NCI-H2107 (cell line): ENCODE data around the gene C2CD4D.

ENCODE experiments used
- DNase-seq: peaks from one replicate; lab custom pipeline; 2025; lab: John Stamatoyannopoulos, UW

C2CD4D gene

DNA sequence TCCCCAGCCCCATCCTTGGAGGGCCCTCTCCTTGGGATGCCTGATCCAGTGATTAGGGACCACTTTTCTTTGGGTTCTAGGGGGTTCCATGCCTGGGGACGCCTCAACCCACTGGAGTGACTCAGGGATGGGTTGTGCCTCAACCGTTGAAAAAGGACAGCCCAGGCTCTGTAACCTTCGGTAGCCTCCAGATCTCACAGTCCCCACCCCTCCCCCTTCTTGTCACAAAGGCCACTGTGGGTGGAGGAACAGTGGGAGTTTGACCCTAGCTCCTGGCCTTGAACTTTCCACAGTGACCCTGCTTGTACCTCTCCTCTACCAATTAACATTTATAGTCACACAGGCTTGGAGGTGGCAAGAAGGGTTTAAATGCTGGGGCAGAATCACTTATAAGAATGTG is 5.4 kb downstream of the C2CD4D start:
- no peak for DNase-seq

DNA sequence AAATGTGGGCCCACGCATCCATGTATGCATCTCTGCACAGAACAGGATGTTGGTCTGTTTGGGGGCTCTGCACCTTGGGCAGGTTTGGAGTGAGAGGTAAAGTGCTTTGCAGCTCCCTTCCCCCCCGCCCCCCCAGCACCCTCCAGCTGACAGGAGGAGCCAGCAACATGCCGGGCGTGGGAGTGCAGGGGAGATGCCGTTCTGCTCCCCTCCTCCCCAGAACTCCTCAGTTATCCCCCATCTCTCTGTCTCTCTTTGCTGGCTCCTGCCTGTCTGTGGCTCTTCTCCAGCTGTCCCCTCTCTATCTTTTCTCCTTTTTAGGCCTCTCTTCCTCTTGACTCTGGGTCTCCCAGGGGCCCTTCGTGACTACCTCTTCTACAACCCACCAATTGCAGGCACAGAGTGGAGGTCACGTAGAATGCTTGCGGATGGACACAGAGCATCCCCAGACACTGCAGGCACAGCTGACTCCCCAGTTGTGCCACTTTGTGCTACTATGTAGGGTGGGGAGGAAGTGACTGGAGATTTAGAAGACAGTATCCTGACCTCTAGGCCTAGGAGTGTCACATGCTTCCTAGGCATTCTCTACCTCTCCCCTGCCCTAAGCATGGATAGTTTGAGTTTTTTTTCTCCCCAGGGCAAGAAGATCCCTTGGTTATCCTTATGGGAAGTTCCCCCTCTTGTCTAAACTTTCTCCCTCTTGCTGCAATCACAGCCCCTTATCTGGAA is 6.3 kb downstream of the C2CD4D start:
- no peak for DNase-seq

DNA sequence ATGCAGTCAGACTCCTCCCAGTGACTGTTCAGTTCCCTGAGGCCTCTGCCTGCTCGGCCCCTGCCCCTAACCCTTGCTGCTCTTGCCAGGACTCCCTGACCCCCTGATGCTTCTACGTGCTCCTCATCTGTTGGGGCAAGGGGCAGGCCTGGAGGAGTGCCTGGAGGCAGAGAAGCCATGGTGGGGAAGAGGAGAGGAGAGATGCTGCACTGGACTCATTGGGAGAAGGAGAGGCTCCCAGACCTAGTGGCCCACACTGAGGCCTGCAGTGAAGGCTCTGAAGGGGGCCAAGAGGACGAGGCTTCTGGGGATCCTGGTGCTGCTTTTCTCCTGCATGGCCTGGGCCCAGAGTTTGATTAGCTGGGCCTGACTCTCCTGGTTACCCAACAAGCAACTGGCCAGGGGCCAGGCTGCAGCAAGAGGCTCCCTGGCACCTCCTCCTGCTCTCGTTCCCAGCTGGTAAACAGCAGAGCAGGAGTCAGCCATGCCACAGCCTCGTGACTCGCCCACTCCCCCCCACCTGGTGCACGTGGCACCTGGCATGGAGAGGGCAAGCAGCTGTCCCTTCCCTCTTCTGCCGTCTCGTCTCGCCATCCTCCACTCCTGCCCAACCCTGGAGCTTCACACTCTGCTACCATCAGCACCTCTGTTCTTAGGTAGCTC is 7.2 kb downstream of the C2CD4D start:
- peak; percentile 82 for DNase-seq

DNA sequence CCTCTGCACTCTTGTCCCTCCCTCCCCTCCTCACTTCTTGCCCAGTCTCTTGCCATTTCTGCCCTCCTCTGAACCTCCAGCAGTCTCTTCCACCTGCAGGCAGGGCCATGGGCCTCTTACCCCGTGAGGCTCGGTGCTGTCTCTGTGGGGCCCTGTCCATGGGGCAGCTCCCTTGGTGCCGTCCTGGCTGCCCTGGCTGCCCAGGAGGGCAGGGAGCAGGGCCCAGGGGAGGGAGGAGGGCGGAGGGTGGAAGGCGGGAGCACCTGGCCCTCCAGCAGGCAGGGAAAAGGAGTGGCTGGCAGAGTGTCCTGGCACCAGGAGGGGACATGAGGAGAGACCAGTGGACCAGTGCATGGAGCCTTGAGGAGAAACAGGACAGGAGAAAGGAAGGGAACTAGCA is 8.0 kb downstream of the C2CD4D start, which contains the start of gene RORC:
Gene RORC (minus strand): TSS at position 198 of the 400 bp plus-strand sequence. CDS start 38 bp downstream, at position 160.
- DNase-seq: no peak

DNA sequence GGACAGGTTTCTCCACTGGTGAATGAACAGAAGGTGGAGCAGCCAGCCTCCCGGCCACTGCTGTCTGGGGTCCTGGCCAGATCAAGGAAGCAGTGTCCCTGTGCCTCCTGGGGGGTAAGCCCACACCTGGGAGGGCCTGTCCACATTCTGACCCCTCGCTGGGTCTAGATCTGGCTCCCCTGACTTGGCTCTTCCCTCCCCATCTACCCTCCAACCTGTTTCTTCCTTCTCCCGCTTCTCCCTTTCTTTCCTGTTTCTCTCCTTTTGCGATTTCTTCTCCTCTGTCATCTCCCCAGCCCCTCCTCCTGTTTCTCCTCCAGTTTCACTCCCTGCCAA is 8.4 kb downstream of the C2CD4D start:
- no peak for DNase-seq

DNA sequence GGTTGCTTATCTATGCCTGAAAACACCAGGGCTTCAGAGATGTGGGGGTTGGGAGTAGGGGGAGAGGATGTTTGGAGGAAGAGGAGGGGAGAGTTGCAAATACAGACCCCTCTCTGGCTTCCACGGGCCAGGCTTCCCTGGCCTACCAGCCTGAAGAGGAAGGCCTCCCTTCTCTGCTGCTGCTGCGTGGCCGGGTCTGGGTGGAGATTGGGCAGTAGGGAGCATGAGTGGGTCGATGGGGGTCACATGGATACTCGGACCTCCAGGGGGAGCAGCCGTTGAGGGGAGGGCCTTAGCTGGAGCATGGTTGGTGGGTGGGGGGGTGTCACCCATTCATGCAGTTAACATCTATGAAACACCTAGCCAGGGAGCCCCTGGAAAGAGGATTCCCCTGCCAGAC is 9.6 kb downstream of the C2CD4D start:
- DNase-seq: no peak

DNA sequence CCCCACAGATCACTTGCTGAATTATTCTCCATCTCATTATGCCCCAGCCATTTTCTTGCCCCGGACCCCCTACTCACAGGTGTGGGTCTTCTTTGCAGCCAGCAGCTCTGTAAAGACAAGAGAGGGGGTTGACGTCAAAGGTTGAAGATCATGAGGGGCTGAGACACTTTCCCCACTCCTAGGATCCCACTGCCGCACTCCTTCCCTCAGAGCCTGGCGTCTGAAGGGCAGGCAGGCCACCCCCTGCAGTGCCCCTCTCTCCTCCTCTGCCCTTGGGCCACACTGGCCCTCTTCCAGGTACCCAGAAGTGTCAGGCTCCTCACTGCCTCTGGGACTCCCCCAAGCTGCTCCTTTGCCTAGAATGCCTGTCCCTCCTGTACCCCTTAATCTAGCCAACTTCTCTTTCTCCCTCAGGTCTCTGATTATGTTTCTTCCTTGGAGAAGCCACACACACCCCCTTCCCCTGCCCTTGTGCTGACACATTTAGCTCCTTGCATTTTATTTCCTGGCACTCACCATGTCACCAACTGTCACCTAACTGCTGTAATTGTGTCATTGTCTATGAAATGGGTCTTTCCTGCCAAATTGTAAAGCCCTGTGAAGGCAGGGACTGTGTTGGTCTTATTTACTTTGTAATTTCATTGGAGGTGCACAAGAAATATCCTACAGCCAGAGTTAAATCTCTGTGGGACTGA is 10.1 kb downstream of the C2CD4D start:
- no peak for DNase-seq

DNA sequence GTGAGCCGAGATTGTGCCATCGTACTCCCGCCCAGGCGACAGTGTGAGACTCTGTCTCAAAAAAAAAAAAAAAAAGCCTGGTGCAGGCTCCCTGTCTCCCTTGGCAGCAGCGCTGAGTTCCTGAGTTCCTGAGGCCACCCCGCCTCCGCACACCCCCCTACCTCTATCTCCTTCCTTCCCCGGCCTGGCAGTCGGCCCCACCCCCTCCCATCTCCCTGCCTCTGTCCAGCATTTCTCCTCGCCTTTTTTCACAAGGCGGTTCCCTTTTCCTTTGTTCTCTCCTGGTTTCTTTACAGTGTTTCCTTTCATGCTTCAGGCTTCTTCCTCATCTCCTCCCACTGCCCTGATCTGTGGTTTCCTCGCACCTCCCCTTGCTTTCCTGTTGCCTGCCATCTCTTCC is 10.7 kb downstream of the C2CD4D start:
- no peak for DNase-seq

DNA sequence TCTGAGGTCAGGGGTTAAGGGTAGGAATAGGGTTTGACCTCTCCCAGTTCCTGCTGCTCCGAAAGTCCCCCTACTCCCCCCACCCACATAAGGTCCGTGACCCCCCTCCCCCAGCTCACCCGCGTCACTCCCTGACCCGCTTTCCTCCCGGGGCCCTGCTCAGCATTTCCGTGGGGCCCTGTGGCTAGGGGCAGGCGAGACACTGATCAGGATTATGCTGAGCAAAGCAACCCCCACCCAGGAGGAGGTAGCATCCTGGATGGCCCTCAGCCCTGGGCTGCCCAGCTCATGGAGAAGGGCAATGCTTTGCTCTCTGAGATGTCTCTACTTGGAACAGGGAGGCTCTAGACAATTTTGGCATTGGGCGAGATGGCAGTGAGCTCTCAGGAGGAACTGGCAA is 11.8 kb downstream of the C2CD4D start:
- DNase-seq: no peak

DNA sequence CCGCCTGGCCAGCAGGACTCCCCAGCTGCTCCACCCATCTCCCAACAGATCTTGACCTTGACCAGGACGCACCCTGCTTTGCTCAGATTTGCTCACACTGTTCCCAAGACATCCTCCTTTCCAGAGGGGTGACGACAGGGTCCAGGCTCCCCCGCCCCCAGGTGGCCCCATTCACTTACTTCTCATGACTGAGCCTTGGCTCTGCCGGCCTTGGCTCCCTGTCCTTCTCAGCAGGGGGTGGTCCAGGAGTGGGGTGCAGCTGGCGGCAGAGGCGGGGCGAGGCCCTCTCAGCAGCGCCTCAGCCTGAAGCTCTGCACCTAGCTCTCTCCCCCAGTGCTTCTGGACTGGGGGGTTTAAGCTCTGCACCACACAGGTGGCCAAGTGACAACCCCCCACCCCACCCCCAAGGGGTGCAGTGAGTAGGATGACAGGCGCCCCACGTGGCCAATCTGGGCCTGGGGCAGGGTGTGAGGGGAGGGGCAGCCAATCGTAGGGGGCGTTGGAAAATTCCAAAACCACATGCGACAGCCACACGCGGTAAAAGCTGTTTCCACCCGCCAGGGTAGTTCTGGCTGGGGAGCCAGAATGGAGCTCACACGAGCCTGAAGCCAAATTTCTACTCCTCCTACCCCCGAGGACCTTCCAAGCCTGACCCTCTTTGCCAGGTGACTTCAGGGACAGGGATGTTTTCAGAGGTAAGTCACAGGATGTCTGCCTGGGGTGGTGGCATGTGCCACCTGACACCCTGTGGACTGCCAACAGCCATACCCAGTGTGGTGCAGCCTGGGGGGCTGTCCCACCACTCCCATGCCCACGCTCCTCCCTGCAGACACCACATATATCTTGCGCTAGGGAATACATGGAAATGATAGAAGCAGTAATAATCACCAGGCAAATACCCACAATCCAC is 13.6 kb downstream of the C2CD4D start:
- DNase-seq: no peak

DNA sequence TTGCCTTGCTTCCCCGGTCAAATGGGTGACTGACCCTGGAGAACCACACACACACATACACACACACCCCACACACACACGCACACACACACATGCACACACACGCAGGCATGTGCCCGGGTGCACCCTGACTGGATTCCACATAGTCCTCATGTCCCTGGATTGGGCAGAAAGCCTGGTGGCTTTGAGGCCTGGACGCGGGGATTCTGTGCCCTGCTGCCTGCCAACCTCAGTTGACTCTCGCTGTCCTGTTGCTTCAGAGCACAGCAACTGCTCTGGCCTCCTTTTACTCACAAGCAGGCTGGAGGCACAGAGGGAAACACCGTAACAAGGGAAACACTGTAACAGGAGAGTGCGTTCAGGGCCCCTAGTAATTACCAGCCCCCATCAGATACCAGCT is 14.4 kb downstream of the C2CD4D start:
- no peak for DNase-seq

DNA sequence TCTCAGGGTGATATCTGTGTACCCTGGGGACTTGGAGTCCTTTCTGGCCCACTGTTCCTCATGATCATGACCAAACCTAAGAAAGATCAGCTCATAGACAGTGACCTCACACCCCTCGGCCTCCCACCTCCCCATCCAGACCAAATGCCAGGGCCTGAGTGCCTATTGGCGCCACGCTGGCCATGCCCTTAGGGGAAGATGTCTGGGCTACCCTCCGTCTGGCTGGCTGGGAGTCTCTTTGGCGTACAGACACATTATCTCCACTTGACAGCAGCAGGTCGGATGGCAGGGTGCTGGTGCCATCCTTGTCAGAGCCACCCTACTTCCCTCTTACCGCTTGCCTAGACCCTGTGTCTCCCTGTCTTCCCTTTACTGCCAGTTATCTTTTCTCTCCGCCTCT is 16.4 kb downstream of the C2CD4D start:
- DNase-seq: no peak

DNA sequence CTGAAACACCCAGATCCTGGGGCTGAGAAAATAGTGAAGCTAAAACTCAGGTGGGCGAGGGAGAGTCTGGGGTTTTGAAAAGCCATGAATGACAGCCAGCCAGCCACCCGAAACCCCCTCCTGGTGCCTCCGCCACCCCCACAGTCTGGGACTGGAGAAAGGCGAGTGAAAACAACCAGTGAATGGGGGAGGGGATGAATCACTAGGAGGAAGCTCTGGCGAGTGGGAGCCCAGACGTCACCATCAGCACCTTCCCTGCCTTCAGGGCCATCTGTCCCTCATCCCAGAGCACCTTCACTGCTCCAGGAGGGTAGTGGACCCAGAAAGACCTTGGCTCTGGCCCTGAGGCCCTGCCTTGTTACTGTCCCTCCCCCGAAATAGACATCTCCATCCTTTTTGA is 17.2 kb downstream of the C2CD4D start:
- no peak for DNase-seq

DNA sequence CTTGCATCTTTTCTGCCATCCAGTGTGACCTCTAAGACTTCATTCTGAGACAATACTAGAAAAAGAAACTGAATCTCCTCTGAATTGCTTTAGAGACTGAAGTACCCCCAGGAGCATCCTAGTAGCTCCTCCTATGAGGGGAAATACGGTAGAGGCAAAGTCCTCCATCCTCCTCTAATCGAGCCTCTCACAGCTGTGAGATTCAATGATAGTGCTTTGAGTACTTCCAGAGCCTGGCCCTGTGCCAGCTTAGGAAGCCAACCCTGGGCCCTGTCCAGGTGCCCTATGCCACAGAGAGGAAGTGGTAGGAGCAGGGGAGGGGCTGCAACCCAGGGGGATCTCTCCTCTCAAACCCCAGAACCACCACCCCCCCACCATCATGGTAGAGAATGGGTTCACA is 18.7 kb downstream of the C2CD4D start:
- no peak for DNase-seq

DNA sequence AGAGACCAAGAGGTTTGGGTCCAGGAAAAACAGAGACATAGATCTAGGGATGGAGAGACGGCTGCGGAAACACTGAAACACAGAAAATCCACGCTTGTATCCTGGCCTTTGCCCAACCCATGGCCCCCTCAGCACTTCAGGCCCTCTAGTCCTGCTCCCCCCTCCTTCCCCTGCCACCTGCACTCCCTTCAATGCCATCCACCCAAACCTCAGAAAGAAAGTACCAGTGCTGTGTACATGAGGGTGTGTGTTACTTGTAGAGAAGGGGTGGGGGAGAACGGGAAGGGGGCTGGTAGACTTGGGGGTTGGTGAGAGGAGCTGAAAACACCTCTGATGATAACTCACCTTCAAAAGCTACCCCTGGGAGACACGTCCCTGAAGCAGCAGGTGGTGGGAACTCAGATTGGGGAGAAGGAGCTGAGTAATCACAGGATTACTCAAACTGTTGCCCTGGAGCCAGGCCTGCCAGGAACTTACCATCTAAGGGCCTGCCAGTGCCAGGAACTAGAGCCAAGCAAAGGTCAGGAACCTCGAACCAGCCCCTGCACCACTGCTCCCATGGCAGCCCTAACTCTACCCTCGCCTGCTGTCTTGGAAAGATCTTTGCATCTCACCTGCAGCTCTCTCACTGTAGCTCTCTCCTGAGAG is 19.5 kb downstream of the C2CD4D start:
- DNase-seq: no peak

DNA sequence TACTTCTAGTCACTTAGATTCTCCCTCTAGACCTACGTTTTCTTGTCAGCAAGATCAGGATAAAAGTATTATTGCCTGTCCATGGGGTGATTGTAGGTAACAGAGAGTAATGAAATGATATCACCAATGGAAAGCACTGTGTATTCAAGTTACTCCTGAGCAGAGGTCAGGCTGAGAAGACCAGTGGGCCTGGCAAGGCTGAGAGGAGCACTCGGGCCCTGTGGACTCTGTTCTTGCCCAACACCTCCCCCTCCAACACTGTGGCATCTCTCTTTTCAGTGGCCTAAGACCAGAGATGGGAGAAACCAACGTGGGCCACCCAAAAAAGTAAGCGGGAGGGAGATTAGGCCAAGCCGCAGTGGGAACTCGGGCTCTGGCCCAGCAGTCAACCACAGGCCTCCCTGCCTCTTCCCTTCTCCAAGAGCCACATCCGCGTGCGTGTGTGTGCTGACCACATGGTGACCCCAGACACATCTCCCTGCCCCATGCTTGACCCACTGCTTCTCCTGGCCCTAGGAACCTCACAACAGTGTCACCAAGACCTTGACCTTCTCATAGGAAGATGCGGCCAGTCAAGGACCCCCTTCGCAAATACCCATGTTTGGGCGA is 20.3 kb downstream of the C2CD4D start:
- DNase-seq: no peak

DNA sequence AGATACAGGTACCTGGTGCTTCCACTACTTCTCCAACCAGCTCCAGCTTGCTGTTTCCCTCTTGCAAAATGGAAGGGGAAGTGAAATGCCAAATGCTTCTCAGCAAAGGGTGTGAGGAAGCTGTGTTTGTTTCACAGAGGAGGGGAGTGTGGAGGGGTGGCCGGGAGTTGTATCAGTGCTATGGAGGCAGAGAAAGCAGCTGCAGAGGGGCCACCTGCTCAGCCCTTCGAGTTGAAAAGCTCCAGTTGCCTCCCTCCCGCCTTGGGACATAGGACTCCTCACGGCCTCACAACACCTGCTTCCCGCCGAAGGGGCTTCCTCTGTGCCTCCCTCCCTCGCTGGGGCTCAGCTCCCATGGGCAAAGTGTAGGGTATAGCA is 22.3 kb downstream of the C2CD4D start:
- DNase-seq: no peak

DNA sequence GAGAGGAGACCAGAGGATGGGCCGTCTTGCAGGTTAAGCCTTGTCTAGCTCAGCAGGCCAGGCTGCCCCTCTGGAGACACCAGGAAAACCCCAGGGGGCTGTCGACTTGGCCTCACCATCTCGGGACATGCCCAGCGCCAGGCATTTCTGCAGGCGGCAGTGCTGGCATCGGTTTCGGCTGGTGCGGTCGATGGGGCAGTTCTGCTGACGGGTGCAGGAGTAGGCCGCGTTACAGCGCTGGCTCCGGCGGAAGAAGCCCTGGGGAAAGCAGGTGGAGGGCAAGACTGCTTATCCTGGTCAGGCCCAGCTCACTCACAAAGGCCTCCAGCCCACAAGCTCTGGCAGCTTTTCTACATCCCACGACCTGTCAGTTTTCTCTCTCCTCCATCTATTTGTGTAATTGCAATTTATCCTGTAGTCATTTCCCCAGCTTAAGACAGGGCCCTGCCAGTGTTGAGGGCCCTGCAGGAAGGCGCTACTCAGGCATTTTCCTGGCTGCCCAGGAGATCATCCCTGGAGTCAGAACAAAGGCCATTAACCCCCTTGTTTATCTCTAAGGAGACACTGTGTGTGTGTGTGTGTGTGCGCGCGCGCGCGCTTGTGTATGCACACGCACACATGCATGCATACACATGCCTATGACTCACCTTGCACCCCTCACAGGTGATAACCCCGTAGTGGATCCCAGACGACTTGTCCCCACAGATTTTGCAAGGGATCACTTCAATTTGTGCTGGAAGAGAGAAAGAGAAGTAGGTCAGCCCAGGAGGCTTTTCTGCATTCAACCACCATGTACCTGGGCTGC is 22.9 kb downstream of the C2CD4D start:
- DNase-seq: no peak

DNA sequence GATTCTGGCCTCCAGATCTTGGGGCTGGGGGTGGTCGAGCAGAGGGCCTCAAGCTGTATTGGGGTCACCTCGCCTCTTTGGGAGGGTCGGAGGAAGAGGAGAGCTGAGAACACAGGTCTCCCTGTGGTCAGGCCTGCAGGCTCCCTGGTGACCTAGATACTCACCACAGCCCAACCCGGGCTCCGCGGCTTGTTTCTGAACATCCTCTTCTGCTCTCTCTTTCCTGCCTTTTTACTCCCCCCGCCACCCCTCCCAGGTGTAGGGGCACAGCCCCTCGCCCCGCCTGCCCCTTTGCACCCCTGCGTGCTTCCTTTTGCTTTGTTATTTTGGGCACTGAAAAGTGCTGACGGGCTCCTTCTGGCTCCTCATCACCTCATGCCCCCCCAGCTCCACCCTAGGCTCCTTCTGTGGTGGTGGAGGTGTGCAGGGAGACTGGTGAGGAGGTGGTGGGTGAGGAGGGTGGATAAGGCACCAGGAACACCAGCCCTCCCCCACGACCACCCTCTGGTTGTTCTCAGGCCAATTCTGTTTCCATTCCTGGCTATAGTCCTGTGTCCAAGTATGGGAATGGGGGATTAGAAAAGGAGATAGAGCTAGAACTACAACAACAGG is 23.8 kb downstream of the C2CD4D start:
- no peak for DNase-seq

DNA sequence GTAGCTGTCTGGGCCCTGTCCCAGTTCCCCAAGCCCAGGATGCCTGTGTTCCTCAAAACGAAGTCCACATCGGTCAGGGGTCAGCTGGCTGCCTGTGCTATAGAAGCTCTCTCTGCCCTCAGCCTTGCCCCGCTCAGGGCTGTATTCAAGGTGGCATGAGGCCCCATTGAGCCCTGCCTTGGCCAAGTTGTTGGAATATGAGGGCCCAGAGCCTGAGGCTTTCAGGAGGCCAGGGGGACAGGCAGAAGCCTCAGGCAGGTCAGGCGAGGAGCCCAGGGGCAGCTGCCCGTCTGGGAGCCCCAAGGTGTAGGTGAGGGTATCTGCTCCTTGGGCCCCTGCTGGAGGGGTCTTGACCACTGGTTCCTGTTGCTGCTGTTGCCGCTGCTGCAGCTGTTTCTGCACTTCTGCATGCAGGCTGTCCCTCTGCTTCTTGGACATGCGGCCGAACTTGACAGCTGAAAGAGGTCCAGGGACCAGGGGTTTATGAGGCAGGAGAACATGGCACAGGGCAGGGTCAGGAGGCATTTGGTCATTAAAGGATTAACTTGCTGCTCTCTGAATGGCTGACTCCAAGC is 24.6 kb downstream of the C2CD4D start:
- no peak for DNase-seq
